B cell (primary cell): ENCODE data around the gene SPDYC. TPM values are rescaled to one million over a fixed set of nuclear protein-coding genes. Genes with fewer than 3 reads are reported as not detected.

Experiments
- ATAC-seq: fragments of 200-7000 bp; cut with Tn5 transposase; one replicate; pipeline ENCODE4 v1.10.0; 2021; ENCODE audit warnings: low read depth, mild to moderate bottlenecking, moderate number of reproducible peaks, moderate library complexity
- CTCF ChIA-PET: fragments of 350-600 bp; sonication (Branson Sonifier 250); formaldehyde crosslinking; loops from one replicate; lab custom pipeline; 2021; ENCODE audit warnings: antibody characterized with exemption, inconsistent platforms; lab: Charles Lee
- POLR2A ChIA-PET: fragments of 350-600 bp; sonication (Branson Sonifier 250); formaldehyde crosslinking; loops from one replicate; lab custom pipeline; 2021; ENCODE audit warnings: antibody characterized with exemption; lab: Charles Lee
- DNase-seq: peaks from one replicate; pipeline ENCODE4 v3.0.0; 2013
- H2AFZ ChIP-seq: 2 replicates; pipeline ENCODE4 v1.6.1; 2012; ENCODE audit warnings: mild to moderate bottlenecking, low read depth, low read length; ENCODE audit not compliant: insufficient read depth, poor library complexity, severe bottlenecking
- H3K27ac ChIP-seq, 2 donors: 1 replicate in 1 of 2; 2 replicates in 1 of 2; pipeline ENCODE4 v1.5.1; 2012 to 2013; ENCODE audit warnings: low read length in 2 of 2, mild to moderate bottlenecking in 2 of 2, moderate library complexity in 1 of 2
- H3K27me3 ChIP-seq, 4 experiments: fragments of 200-600 bp in 1 of 4; sonication (generic) in 1 of 4; replicated peaks in 1 of 4; 1 replicate in 2 of 4; 2 replicates in 2 of 4; pipeline versions ENCODE4 v1.6.1 to v1.7.0; 2013 to 2016; ENCODE audit warnings: low read length in 3 of 4, mild to moderate bottlenecking in 2 of 4, mixed read lengths in 1 of 4, moderate library complexity in 1 of 4; ENCODE audit not compliant: insufficient read depth in 4 of 4, control insufficient read depth in 3 of 4; ENCODE audit errors: control extremely low read depth in 1 of 4
- H3K36me3 ChIP-seq, 2 experiments: replicated peaks in 1 of 2; 1 replicate in 1 of 2; 2 replicates in 1 of 2; pipeline versions ENCODE4 v1.6.1 to v1.7.1; 2013; ENCODE audit warnings: low read length in 1 of 2; ENCODE audit not compliant: insufficient read depth in 2 of 2, control insufficient read depth in 1 of 2; ENCODE audit errors: control extremely low read depth in 1 of 2, extremely low read depth in 1 of 2
- H3K4me1 ChIP-seq, 2 donors: fragments of 200-600 bp in 1 of 2; sonication (generic) in 1 of 2; 1 replicate in 1 of 2; 2 replicates in 1 of 2; pipeline versions ENCODE4 v1.5.1 to v1.6.1; 2013 to 2017; ENCODE audit warnings: low read length in 2 of 2; ENCODE audit not compliant: control insufficient read depth in 2 of 2, insufficient read depth in 2 of 2
- H3K4me2 ChIP-seq: replicated peaks from 2 replicates; pipeline ENCODE3; 2012; ENCODE audit warnings: mild to moderate bottlenecking, low read depth, low read length; ENCODE audit not compliant: poor library complexity, severe bottlenecking
- H3K4me3 ChIP-seq, 5 experiments: fragments of 200-600 bp in 1 of 5; sonication (generic) in 1 of 5; 1 replicate in 3 of 5; 2 replicates in 2 of 5; pipeline versions ENCODE4 v1.5.1 to v1.7.0; 2011 to 2016; ENCODE audit warnings: low read length in 4 of 5, mild to moderate bottlenecking in 4 of 5, low read depth in 2 of 5, control low read depth in 1 of 5, moderate library complexity in 1 of 5; ENCODE audit not compliant: insufficient read depth in 1 of 5; ENCODE audit errors: control extremely low read depth in 1 of 5, extremely low read depth in 1 of 5
- H3K79me2 ChIP-seq: fragments of 200-600 bp; sonication (generic); one replicate; pipeline ENCODE4 v1.6.0; 2016; ENCODE audit warnings: low read length; ENCODE audit not compliant: control insufficient read depth, insufficient read depth
- H3K9ac ChIP-seq: fragments of 200-600 bp; sonication (generic); 2 replicates; pipeline ENCODE4 v1.6.1; 2017; ENCODE audit warnings: mild to moderate bottlenecking, low read length, moderate library complexity
- H3K9me3 ChIP-seq, 3 donors: one replicate each; pipeline versions ENCODE4 v1.6.1 to v1.7.1; 2013; ENCODE audit warnings: low read length in 2 of 3; ENCODE audit not compliant: control insufficient read depth in 2 of 3, insufficient read depth in 1 of 3; ENCODE audit errors: control extremely low read depth in 1 of 3
- H4K20me1 ChIP-seq: 2 replicates; pipeline ENCODE4 v1.6.0; 2012; ENCODE audit warnings: mild to moderate bottlenecking, low read length; ENCODE audit not compliant: insufficient read depth, control insufficient read depth, poor library complexity, severe bottlenecking
- H3K27ac Mint-ChIP-seq: one replicate; pipeline ENCODE4 v1.8.0; 2021; ENCODE audit warnings: mixed read lengths
- H3K27me3 Mint-ChIP-seq: one replicate; pipeline ENCODE4 v1.8.0; 2021; ENCODE audit warnings: mixed read lengths
- H3K4me1 Mint-ChIP-seq: one replicate; pipeline ENCODE4 v1.8.0; 2021; ENCODE audit warnings: mixed read lengths
- H3K4me3 Mint-ChIP-seq: one replicate; pipeline ENCODE4 v1.8.0; 2021; ENCODE audit warnings: mixed read lengths
- H3K9me3 Mint-ChIP-seq: one replicate; pipeline ENCODE4 v1.8.0; 2022; ENCODE audit warnings: mixed read lengths; ENCODE audit not compliant: insufficient read depth
- EZH2 ChIP-seq: IDR thresholded peaks from 2 replicates; pipeline ENCODE4 v1.6.1; 2012; ENCODE audit warnings: borderline replicate concordance, low read depth, mild to moderate bottlenecking, moderate library complexity, low read length; ENCODE audit not compliant: insufficient read depth, poor library complexity, severe bottlenecking
- WGBS: methylation state at CpG from one replicate; pipeline ENCODE4 v1.1.5; 2013; ENCODE audit warnings: missing lambda C conversion rate; ENCODE audit not compliant: insufficient coverage; 5-methylcytosine and 5-hydroxymethylcytosine counted together
- intact Hi-C: fragments of 100-400 bp; cut with micrococcal nuclease; formaldehyde crosslinking; loops from one replicate; pipeline ENCODE4 v1.10.0; 2022
- polyA plus RNA-seq: library from polyadenylated mRNA; depleted of rRNA; stranded (reverse); fragments of >200 nt; gene quantifications from 2 replicates; pipeline ENCODE4 v1.2.3, GENCODE V29; 2012
- total RNA-seq, 2 donors: library from RNA; stranded (reverse); fragments of 120-200 nt in 1 of 2; gene quantifications; 1 replicate in 1 of 2; 2 replicates in 1 of 2; pipeline versions ENCODE4 v1.2.3 to v1.2.4, GENCODE V29; 2013 to 2022
- TF ChIP-seq, protein P1 (sequence below): fragments of 200-600 bp; IDR thresholded peaks from one replicate; pipeline ENCODE4 v1.8.0; 2022; ENCODE audit warnings: antibody characterized with exemption, mild to moderate bottlenecking

The SPDYC gene
- total and polyA plus RNA-seq, 2 donors (not counting 1 experiment from before 2014, with no cell fraction given), result not detected

GRCh38 chr11:65216830-65217229 lies 46.8 kb downstream of the SPDYC start:
- no peak overlapping the region for H3K4me3 ChIP-seq
- no peak for TF ChIP-seq EZH2
- TF ChIP-seq, protein P1, sequence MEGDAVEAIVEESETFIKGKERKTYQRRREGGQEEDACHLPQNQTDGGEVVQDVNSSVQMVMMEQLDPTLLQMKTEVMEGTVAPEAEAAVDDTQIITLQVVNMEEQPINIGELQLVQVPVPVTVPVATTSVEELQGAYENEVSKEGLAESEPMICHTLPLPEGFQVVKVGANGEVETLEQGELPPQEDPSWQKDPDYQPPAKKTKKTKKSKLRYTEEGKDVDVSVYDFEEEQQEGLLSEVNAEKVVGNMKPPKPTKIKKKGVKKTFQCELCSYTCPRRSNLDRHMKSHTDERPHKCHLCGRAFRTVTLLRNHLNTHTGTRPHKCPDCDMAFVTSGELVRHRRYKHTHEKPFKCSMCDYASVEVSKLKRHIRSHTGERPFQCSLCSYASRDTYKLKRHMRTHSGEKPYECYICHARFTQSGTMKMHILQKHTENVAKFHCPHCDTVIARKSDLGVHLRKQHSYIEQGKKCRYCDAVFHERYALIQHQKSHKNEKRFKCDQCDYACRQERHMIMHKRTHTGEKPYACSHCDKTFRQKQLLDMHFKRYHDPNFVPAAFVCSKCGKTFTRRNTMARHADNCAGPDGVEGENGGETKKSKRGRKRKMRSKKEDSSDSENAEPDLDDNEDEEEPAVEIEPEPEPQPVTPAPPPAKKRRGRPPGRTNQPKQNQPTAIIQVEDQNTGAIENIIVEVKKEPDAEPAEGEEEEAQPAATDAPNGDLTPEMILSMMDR, result no peak
- no peaks in the 10 kb centered on the region for H3K27me3 Mint-ChIP-seq
- no peak overlapping the region for H3K27ac ChIP-seq
- peaks cover 7% of the 10 kb centered on the region for H3K4me1 Mint-ChIP-seq
- WGBS, result 92% methylated on average over 6 of the region's 6 CpGs
- H3K9me3 Mint-ChIP-seq, result no peaks in the 10 kb centered on the region
- H2AFZ ChIP-seq, result no peak overlapping the region
- CTCF ChIA-PET, result no interaction called here
- H3K36me3 ChIP-seq, result peaks cover 0 to 3% of the 10 kb centered on the region in 2 experiments
- H3K9ac ChIP-seq, result no peak overlapping the region
- no peak overlapping the region for H3K4me3 Mint-ChIP-seq
- no peak for DNase-seq
- no peak overlapping the region for H3K4me2 ChIP-seq
- no peak overlapping the region for H3K27ac Mint-ChIP-seq
- ATAC-seq, result no peak
- H3K4me1 ChIP-seq, result peaks cover 8 to 13% of the 10 kb centered on the region in 2 donors
- H3K27me3 ChIP-seq, result no peaks in the 10 kb centered on the region
- H3K9me3 ChIP-seq, result no peaks in the 10 kb centered on the region
- no peaks in the 10 kb centered on the region for H3K79me2 ChIP-seq
- POLR2A ChIA-PET, result no interaction called here
- H4K20me1 ChIP-seq, result no peaks in the 10 kb centered on the region
- intact Hi-C loops, result no loop called here

- Histone ChIP-seq H3K27me3 (no peaks in the 10 kb centered on the region), H3K4me2 (no peak overlapping the region), H3K9me3 (no peaks in the 10 kb centered on the region), H4K20me1 (no peaks in the 10 kb centered on the region), H3K4me1 (peaks cover 8 to 13% of the 10 kb centered on the region in 2 donors), H3K9ac (no peak overlapping the region), H3K79me2 (no peaks in the 10 kb centered on the region), H3K27ac (no peak overlapping the region), H2AFZ (no peak overlapping the region), H3K36me3 (no peaks in the 10 kb centered on the region), H3K4me3 (no peak overlapping the region)
- no peak overlapping the region for H3K27ac Mint-ChIP-seq
- ChIA-PET CTCF (interaction anchor here (1.0 to 2.0 kb wide), 2 partner anchors 19 to 57 kb away, joined by 4 to 5 read pairs; no protein-coding TSS in a partner anchor), POLR2A (interaction anchor here (0.5 to 0.6 kb wide), 2 partner anchors 75 to 107 kb away, joined by 3 to 5 read pairs; no protein-coding TSS in a partner anchor)
- 96% methylated on average over 10 of the region's 19 CpGs for WGBS
- no peak for DNase-seq
- H3K9me3 Mint-ChIP-seq, result no peaks in the 10 kb centered on the region
- ATAC-seq, result no peak
- intact Hi-C loops, result no loop called here
- H3K27me3 Mint-ChIP-seq, result no peaks in the 10 kb centered on the region
- TF ChIP-seq EZH2, result no peak
- TF ChIP-seq, protein P1, result no peak
- peaks cover 7% of the 10 kb centered on the region for H3K4me1 Mint-ChIP-seq
- no peak overlapping the region for H3K4me3 Mint-ChIP-seq
These were observed 47.7 kb downstream of the SPDYC start for GRCh38 chr11:65217441-65218423.
